Urothelium cell line (cell line): Measurements from ENCODE around the gene MEI1.

ENCODE experiments used
- DNase-seq: peaks from one replicate; pipeline ENCODE4 v3.0.0; 2011; ENCODE audit warnings: low spot score, mixed read lengths
- FAIRE-seq: peaks from 2 replicates; lab custom pipeline; 2011; peaks lifted over from hg19 to GRCh38; lab: Jason Lieb, UNC

Gene MEI1

DNA sequence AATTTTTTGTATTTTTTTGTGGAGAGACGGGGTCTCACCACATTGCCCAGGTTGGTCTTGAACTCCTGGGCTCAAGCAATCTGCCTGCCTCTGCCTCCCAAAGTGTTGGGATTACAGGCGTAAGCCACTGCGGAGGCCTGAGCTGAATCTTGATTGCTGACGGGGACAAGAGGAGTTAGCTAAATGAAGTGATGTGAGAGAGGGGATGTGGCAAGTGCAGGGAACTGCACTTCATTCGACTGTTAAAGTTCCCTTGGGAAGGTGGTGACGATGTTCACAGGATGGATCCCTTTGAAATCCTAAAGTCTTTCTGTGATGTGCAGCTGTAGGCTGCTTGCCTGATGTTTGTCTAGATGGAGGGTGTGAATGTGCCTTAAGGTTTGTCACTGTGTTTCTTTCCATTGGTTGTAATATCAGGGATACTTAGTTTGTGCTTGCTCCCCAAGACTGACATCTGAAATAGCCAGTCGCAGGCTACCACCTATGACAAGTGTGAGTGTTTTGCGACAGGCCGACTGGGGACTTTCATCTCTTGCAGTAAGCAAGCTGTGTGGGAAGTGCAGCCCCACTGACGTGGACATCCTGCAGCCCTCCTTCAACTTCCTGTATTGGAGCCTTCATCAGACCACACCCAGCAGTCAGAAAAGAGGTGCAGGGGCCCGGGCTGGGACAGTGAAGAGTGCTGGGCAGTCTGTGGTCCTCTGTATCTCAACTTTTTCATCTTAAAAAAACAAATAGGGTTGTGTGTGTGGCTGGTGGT lies 81.6 kb downstream of the MEI1 start:
- FAIRE-seq: no peak
- DNase-seq: no peak

DNA sequence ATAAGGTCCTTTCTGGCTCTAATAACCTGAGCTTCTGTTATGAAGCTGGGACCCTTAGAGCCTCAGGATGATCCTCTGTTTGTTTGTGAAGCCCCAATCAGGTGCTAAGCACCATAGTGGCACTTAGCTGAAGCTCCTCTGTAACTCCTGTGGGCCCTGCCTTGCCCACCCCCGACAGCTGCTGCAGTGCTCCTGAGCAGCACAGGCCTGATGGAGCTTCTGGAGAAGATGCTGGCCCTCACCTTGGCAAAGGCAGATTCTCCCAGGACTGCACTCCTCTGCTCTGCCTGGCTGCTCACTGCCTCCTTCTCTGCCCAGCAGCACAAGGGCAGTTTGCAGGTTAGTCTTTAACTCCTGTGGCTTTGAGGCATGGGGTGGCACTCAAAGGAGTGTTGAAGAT lies 82.2 kb downstream of the MEI1 start:
- FAIRE-seq (no peak), DNase-seq (no peak)

- no peak for DNase-seq
Measured at GRCh38 chr22:41782316-41782715, 83.0 kb downstream of the MEI1 start.

GRCh38 chr22:41782751-41783150 lies 83.4 kb downstream of the MEI1 start:
- no peak for DNase-seq
- FAIRE-seq: no peak

More at GRCh38 chr22:41782316-41782715, 83.0 kb downstream of the MEI1 start:
- FAIRE-seq: peak; percentile 81

DNA sequence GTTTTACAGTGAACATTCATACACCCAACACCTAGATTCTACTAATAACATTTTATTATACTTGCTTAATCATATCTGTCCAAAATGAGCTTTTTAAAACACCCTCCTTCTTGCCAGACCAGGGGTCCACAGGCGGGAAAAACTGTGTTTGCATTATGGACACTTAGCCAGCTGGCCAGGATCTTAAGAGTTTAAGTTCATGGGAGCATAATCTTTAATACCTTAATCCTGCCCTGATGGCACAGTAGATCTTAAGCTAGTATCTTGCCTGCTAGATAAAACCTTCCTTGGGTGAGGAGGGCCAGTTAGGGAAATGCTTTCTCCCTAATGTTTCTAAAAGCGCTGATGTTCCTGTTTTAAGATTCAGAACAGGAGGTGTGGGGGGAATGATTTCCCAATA lies 88.0 kb downstream of the MEI1 start:
- DNase-seq (no peak), FAIRE-seq (peak; percentile 32)

DNA sequence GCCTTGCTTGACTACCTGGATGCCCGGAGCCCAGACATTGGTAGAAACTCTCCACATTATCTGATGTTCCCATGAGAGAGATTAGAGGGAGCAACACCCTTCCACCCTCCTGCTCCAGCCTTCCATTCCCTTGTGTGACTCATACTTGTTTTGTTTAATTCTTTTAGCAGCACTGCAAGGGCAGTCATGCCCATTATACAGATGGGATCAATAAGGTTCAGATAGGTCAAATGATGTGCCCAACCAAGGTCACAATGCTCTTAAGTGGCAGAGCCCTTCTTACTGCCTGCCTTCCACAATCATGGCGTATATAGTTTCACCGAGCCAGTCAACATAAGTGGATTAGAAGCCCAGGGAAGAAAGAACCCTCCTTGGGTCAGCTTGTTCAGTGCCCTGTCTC lies 94.6 kb downstream of the MEI1 start:
- FAIRE-seq (peak; percentile 40), DNase-seq (no peak)

- DNase-seq (no peak), FAIRE-seq (no peak)
Measured at GRCh38 chr22:41798736-41799135, 99.4 kb downstream of the MEI1 start.

DNA sequence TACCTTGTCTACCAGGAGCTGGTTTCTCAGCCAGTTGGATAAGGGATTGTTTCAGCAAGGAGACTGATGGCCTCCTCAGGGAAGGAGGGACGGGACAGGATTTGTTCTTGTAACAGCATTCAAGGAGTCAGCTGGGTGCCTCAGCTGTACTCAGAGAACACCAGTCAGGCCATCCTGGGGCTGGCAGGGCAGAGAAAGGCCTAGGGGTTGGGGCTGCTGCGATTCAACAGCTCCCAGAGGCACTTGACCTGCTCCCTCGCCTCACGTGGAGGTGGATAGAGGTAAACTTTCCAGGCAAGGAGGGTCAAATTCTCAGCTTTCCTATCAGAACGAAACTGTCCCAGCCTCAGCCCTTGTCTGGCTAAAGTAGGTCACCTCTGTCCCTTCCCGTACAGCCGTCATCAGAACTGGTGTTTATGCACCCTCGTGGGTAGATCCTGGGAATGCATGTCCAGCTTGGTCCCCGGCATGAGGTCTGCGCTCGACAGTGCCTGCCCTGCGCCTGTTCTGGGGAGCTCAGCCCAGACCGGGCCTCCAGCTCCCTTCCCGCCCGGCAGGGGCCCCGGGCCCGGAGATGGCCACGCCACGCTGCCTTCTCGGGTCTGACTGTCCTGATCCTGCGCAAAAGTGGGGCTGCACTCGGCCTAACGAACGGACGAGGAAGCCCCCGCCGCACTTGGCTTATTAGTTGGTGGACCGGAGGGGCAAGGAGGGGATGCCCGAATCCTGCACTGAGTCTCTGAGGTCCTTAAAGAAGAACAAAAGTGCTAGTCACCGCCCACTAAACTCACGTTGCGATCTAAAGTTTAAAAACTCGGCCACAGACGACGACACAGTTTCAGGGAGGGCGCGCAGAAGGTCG lies 100.4 kb downstream of the MEI1 start:
- peak; percentile 32 for DNase-seq

DNA sequence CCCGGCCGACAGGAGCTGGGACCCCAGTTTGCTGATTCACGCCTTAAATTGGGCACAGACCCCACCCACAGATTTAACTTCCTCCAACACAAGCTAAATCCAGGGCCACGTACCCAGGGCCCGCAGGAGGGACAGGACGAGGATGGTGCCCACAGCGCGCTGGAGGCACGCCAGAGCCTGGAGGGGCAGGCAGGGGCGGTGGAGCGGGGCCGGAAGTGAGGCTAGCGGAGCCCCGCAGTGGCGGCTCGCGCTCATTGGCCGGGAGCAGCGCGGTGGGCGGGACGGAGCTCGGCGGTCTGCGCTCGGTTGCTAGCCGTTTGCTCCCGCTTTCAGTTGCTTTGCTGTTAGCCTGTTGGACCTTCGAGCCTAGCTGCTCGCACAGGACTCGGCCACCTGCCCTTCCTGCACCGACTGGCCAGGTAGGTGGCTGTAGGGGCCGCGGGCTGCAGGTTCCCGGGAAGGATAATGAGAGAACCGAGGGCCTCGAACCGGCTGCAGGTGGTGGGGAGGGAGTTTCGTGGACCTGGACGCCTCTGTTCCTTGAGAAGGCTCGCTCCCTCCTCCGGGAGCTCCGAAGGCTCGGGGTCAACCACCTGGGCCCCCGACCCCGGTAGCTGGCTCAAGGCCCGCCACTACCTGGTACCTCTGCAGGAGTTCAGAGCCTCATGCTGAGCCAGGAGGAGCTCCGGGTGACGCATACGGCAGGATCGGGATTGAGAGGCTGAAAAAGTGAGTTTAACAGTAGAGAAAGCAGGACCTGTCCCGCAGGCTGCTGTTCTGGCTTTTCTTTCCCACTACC lies 101.2 kb downstream of the MEI1 start, which contains the start of gene CCDC134:
CCDC134 (plus strand) TSS at position 332 of the 799 bp plus-strand sequence. CDS start 8,212 bp downstream, outside the sequence.
- peak; percentile 92 for FAIRE-seq
- DNase-seq: peak; percentile 99

More for the DNA sequence above, 100.4 kb downstream of the MEI1 start:
- peak; percentile 63 for FAIRE-seq

GRCh38 chr22:41801147-41801819 lies 102.0 kb downstream of the MEI1 start:
- FAIRE-seq (peak; percentile 9), DNase-seq (no peak)

DNA sequence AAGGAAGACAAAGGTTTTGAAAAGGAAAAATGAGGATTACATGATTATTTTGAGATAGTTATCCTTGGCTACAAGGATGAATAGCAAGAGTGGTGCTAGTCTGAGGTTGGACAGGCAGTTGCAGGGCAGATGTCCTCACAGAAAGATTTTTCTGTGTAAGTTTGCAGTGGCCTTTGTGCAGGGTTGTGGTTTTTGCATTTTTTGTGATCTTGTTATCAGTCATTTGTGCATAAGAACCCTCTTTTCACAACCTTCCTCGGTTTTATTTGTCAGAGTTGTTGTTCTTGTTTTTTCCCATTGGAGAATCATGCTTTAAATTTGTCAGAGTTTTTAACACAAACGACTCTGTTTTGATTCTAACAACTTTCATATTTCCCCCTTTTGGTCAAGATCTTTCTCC lies 102.6 kb downstream of the MEI1 start:
- no peak for FAIRE-seq
- DNase-seq: no peak

GRCh38 chr22:41805639-41806038 lies 106.3 kb downstream of the MEI1 start:
- FAIRE-seq (no peak), DNase-seq (no peak)

DNA sequence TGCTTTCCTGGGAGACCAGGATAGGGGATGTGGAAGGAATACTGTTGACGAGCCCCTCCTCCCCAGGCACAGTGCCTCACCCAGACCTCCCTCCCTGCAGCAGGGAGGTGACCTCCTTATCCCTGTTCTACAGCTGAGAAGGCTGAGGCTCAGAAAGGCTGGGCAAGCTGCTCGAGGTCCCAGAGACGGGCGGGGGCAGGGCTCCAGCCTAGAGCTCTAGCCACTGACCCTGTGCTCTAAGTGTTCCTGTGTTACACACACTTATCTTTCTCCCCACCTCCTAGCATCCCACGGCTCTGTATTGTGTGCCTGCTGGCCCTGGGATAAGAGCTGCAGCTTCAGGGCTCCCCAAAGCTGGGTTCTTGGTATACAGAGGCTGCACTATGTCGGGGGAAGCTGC lies 109.1 kb downstream of the MEI1 start:
- FAIRE-seq (no peak), DNase-seq (no peak)

DNA sequence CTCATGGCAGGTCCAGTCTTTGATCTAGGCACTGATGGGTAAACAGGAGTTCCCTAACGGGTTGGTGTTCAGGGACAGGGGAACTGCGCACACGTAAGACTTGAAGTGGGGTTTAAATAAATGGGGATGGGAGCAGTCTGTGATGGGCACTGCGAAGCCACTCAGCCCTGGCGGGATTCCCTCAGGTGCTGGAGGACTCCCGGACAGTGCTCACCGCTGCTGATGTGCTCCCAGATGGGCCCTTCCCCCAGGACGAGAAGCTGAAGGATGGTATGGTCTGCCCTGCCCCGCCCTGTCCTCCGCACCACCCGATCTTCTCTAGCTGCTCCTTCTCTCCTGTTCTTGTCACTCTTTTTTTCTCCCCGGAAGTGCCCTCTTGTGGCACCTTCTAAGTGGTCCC lies 110.7 kb downstream of the MEI1 start:
- no peak for FAIRE-seq
- no peak for DNase-seq

DNA sequence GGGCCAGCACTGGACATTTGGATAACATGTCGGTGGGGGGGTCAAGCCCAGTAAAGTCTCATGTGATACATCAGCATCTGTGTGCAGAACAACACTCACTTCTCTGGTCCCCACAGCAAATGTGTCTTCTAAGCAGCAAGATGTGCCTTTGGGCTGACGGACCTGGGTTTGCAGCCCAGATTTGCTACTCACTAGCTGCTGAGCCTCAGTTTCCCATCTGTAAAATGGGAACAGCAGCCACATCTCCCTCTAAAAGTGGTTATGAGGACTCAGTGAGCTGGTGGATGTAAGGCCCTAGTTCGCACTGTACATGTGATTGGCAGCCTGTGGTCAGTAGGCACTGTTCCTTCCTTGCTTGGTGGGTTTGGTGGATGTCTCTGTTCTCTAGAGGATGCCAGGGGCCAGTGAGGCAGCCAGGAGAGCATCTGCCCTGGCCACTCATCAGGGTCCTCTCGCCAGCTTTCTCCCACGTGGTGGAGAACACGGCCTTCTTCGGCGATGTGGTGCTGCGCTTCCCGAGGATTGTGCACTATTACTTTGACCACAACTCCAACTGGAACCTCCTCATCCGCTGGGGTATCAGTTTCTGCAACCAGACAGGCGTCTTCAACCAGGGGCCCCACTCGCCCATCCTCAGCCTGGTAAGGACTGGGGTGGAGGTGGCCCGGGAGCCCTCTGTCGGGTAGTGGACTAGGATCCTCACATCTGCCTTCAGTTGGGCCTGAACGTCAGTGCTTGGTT lies 113.7 kb downstream of the MEI1 start:
- no peak for FAIRE-seq
- DNase-seq: no peak

DNA sequence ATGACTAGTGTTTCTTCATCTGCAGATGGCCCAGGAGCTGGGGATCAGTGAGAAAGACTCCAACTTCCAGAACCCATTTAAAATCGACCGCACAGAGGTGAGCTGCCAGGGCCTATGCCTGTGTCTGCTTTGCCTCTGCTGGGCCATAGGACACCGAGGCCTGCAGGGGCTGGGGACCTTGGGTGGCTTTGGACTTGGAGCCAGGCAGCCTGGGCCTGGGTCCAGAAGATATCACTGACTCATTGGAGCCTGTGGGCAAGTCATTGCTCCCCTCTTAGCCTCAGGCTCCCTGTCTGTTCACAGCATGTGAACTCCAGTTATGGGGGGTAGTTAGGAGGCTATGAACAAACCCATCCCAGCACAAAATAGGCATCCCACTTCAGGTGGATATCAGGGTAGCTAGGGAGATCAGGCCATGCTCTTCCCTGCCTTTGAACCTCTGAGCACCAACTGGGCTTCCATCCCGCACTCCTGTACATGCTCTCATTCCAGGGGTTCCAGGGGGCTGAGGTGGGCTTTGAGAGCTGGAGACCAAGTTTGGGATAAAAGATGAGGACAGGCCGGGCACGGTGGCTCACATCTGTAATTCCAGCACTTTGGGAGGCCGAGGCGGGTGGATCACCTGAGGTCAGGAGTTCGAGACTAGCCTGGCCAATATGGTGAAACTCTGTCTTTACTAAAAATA lies 114.6 kb downstream of the MEI1 start:
- DNase-seq: no peak
- FAIRE-seq: no peak

- FAIRE-seq: peak; percentile 37
- DNase-seq: no peak
Measured at GRCh38 chr22:41815716-41816115, 116.4 kb downstream of the MEI1 start.

DNA sequence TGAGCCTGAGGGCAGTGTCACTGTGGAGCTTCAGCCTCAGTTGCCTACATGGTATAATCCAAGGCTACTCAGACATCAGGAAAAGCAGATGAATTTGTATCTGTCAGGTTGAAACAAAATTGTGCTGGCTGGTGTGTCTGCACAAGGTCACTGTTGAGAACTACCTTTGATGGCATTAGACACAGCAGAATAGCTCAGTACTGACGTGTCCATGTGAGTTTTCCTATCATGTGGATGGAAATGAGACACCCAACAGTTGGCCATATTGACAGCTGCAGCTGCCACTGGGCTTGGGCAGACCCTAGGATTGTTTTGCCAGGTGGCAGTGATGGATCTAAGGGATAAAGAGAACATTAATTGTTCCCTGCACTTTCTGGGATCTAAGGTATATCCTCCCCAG lies 116.9 kb downstream of the MEI1 start:
- DNase-seq (no peak), FAIRE-seq (peak; percentile 81)

GRCh38 chr22:41816871-41817270 lies 117.6 kb downstream of the MEI1 start:
- DNase-seq (no peak), FAIRE-seq (no peak)
